A549 (cell line): ENCODE results near the gene MAML3. TPM values are rescaled to one million over a fixed set of nuclear protein-coding genes. Genes with fewer than 3 reads are reported as not detected.

Experiments
- ATAC-seq, 2 experiments: fragments of 200-7000 bp in 1 of 2; fragments of >200 bp in 1 of 2; cut with Nextera tagmentation in 1 of 2; cut with Tn5 transposase in 1 of 2; 3 replicates each; pipeline versions ENCODE4 v1.8.0 to v1.9.1; 2018 to 2020; ENCODE audit warnings: mild to moderate bottlenecking in 1 of 2, moderate library complexity in 1 of 2
- CTCF ChIA-PET: fragments of 300-600 bp; sonication (Branson Sonifier 250); formaldehyde crosslinking; extraction: SDS; loops from one replicate; lab custom pipeline; 2021; ENCODE audit warnings: antibody characterized with exemption, inconsistent platforms; lab: Yijun Ruan, JAX
- POLR2A ChIA-PET: fragments of 350-600 bp; formaldehyde crosslinking; extraction: SDS; loops from one replicate; lab custom pipeline; 2021; ENCODE audit warnings: antibody characterized with exemption, inconsistent platforms; lab: Yijun Ruan, JAX
- DNase-seq, 2 experiments: peaks; one replicate each; pipeline versions ENCODE4 v3.0.0 to v3.0.0-alpha.2; 2011 to 2016; ENCODE audit warnings: low read depth in 1 of 2, low spot score in 1 of 2
- FAIRE-seq: peaks from 2 replicates; lab custom pipeline; 2011; peaks lifted over from hg19 to GRCh38; lab: Jason Lieb, UNC
- H3K27ac ChIP-seq, 2 experiments: fragments of >200 bp; sonication (Bioruptor Twin); formaldehyde crosslinking; 3 replicates each; pipeline ENCODE4 v1.5.1; 2016 to 2017
- H3K4me1 ChIP-seq: fragments of >200 bp; sonication (Bioruptor Twin); formaldehyde crosslinking; 3 replicates; pipeline ENCODE4 v1.6.1; 2016
- H3K4me2 ChIP-seq: fragments of >200 bp; sonication (Bioruptor Twin); formaldehyde crosslinking; 3 replicates; pipeline ENCODE4 v1.6.1; 2016
- H3K4me3 ChIP-seq: fragments of >200 bp; sonication (Bioruptor Twin); formaldehyde crosslinking; 3 replicates; pipeline ENCODE4 v1.5.1; 2016
- H3K9me3 ChIP-seq: fragments of >200 bp; sonication (Bioruptor Twin); formaldehyde crosslinking; 3 replicates; pipeline ENCODE4 v1.6.1; 2016
- ATOH8 ChIP-seq: fragments of 250-450 bp; sonication (Bioruptor Pico); IDR thresholded peaks from 2 replicates; pipeline ENCODE4 v1.5.0; 2020; ENCODE audit warnings: low read depth, mild to moderate bottlenecking, moderate library complexity
- BHLHE40 ChIP-seq: IDR thresholded peaks from 2 replicates; pipeline ENCODE4 v1.6.1; 2012; ENCODE audit warnings: low read depth, low read length, inconsistent platforms
- CEBPB ChIP-seq, 2 experiments: fragments of >200 bp in 1 of 2; sonication (Bioruptor Twin) in 1 of 2; formaldehyde crosslinking in 1 of 2; IDR thresholded peaks; 2 replicates each; pipeline ENCODE4 v1.6.1; 2012 to 2016
- EP300 ChIP-seq, 2 experiments: fragments of >200 bp; sonication (Bioruptor Twin); formaldehyde crosslinking; IDR thresholded peaks; 2 replicates in 1 of 2; 3 replicates in 1 of 2; pipeline ENCODE4 v1.6.1; 2016 to 2017
- FOSL2 ChIP-seq, 2 experiments: fragments of 450-650 bp in 1 of 2; fragments of >200 bp in 1 of 2; sonication (Bioruptor Twin) in 1 of 2; formaldehyde crosslinking; IDR thresholded peaks; 2 replicates each; pipeline versions ENCODE4 v1.5.0 to v1.6.1; 2016 to 2020; ENCODE audit warnings: mild to moderate bottlenecking in 1 of 2, moderate library complexity in 1 of 2
- FOXS1 ChIP-seq: fragments of 250-450 bp; sonication (Bioruptor Pico); IDR thresholded peaks from 2 replicates; pipeline ENCODE4 v1.5.0; 2020; ENCODE audit warnings: mild to moderate bottlenecking, moderate library complexity
- GATA3 ChIP-seq: IDR thresholded peaks from 2 replicates; pipeline ENCODE4 v1.6.1; 2012; ENCODE audit warnings: borderline replicate concordance
- HDAC2 ChIP-seq: fragments of 200-600 bp; sonication (generic); IDR thresholded peaks from 2 replicates; pipeline ENCODE4 v1.6.1; 2016
- HOXA7 ChIP-seq: fragments of 250-450 bp; sonication (Bioruptor Pico); IDR thresholded peaks from 2 replicates; pipeline ENCODE4 v1.5.0; 2020; ENCODE audit warnings: mild to moderate bottlenecking, moderate library complexity
- HOXB13 ChIP-seq: fragments of 250-450 bp; sonication (Bioruptor Pico); IDR thresholded peaks from 2 replicates; pipeline ENCODE4 v1.5.0; 2020; ENCODE audit warnings: low read depth, mild to moderate bottlenecking, moderate library complexity
- HOXB5 ChIP-seq: fragments of 250-450 bp; sonication (Bioruptor Pico); IDR thresholded peaks from 2 replicates; pipeline ENCODE4 v1.5.0; 2020; ENCODE audit warnings: mild to moderate bottlenecking, moderate library complexity
- JUNB ChIP-seq: fragments of >200 bp; sonication (Bioruptor Twin); formaldehyde crosslinking; IDR thresholded peaks from 2 replicates; pipeline ENCODE4 v1.6.1; 2016
- KDM5A ChIP-seq: fragments of 200-600 bp; sonication (generic); IDR thresholded peaks from 2 replicates; pipeline ENCODE4 v1.6.1; 2016; ENCODE audit warnings: antibody characterized with exemption, mild to moderate bottlenecking
- NFE2L2 ChIP-seq: fragments of 150-350 bp; conservative IDR thresholded peaks from 2 replicates; pipeline ENCODE4 v1.6.1; 2014; ENCODE audit warnings: low read length
- NPAS2 ChIP-seq: fragments of 250-450 bp; sonication (Bioruptor Pico); IDR thresholded peaks from 2 replicates; pipeline ENCODE4 v1.8.0; 2022; ENCODE audit warnings: mild to moderate bottlenecking, moderate library complexity, borderline replicate concordance
- NR3C1 ChIP-seq: fragments of >200 bp; sonication (Bioruptor Twin); formaldehyde crosslinking; IDR thresholded peaks from 3 replicates; pipeline ENCODE4 v1.6.1; 2017
- POLR2A ChIP-seq: IDR thresholded peaks from 2 replicates; pipeline ENCODE4 v1.6.1; 2012; ENCODE audit warnings: mild to moderate bottlenecking, low read length
- RARB ChIP-seq: fragments of 250-450 bp; sonication (Bioruptor Pico); IDR thresholded peaks from 2 replicates; pipeline ENCODE4 v1.8.0; 2021; ENCODE audit warnings: mild to moderate bottlenecking, moderate library complexity
- RCOR1 ChIP-seq: fragments of 150-350 bp; IDR thresholded peaks from 2 replicates; pipeline ENCODE4 v1.6.1; 2014; ENCODE audit warnings: antibody characterized with exemption, low read length, low read depth
- RNF2 ChIP-seq: fragments of 200-600 bp; sonication (generic); IDR thresholded peaks from 2 replicates; pipeline ENCODE4 v1.6.1; 2016; ENCODE audit warnings: low read depth, mild to moderate bottlenecking, antibody characterized with exemption, moderate library complexity, borderline replicate concordance
- SREBF2 ChIP-seq: fragments of 450-650 bp; IDR thresholded peaks from 2 replicates; pipeline ENCODE4 v1.6.1; 2014; ENCODE audit warnings: mild to moderate bottlenecking, moderate library complexity
- USF2 ChIP-seq: fragments of 450-650 bp; IDR thresholded peaks from 2 replicates; pipeline ENCODE4 v1.6.1; 2014; ENCODE audit warnings: antibody characterized with exemption
- ZFP36 ChIP-seq: fragments of 450-650 bp; IDR thresholded peaks from 2 replicates; pipeline ENCODE4 v1.6.1; 2014; ENCODE audit warnings: borderline replicate concordance; ENCODE audit not compliant: partially characterized antibody
- ZNF302 ChIP-seq: fragments of 250-450 bp; sonication (Bioruptor Pico); IDR thresholded peaks from 2 replicates; pipeline ENCODE4 v1.9.0; 2021; ENCODE audit warnings: inconsistent platforms, mild to moderate bottlenecking, moderate library complexity
- WGBS: methylation state at CpG from one replicate; pipeline ENCODE4 v1.1.6; 2017; ENCODE audit errors: missing lambda C conversion rate; 5-methylcytosine and 5-hydroxymethylcytosine counted together
- polyA plus RNA-seq, 4 experiments: library from polyadenylated mRNA; depleted of rRNA in 3 of 4; stranded (reverse); fragments of >200 nt; fragmentation: RNase III in 1 of 4; extraction: RNeasy Plus Mini Kit Qiagen cat#74134 plus additional on column Dnase treatment in 1 of 4; gene quantifications; 2 replicates in 3 of 4; 3 replicates in 1 of 4; pipeline ENCODE4 v1.2.3, GENCODE V29; 2011 to 2017
- TF ChIP-seq, protein P1 (sequence below): IDR thresholded peaks from 2 replicates; pipeline ENCODE4 v1.6.1; 2012; ENCODE audit warnings: low read depth, borderline replicate concordance
- TF ChIP-seq, protein P2 (sequence below): fragments of >200 bp; sonication (Bioruptor Twin); formaldehyde crosslinking; IDR thresholded peaks from 2 replicates; pipeline ENCODE4 v1.6.1; 2016
- TF ChIP-seq, protein P3 (sequence below): IDR thresholded peaks from 2 replicates; pipeline ENCODE4 v1.6.1; 2012

The MAML3 gene
- polyA plus RNA-seq, 2 of the 4 experiments (the other 2 are of a cell fraction), result 9.0 to 22.2 TPM

DNA sequence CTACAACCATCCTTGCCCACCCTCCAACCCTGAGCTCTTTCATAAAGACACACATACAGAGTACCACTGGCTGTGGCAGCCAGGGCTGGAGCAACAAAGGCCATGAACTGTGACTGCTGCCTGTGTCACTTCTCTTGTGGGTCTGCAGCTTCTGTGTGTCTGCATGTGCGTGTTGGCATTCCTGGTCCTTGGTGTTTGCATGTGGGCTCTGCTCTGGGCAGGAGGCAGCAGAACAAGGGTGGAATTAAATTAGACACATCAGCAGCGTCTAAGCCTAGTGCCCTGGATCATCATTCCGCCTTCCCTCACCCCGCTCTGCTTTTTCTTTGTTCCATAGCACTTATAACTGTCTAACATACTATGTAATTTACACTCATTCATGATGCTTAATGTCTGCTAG, 330.6 kb downstream of the MAML3 start:
- CTCF ChIA-PET, result interaction anchor here (1.5 kb wide), 1 partner anchor 14 kb away, joined by 4 read pairs; no protein-coding TSS in a partner anchor
- no peak overlapping the region for H3K4me2 ChIP-seq

GRCh38 chr4:139822391-139822790, 331.6 kb downstream of the MAML3 start:
- Histone ChIP-seq H3K9me3 (no peaks in the 10 kb centered on the region), H3K27ac (no peak overlapping the region), H3K4me3 (no peak overlapping the region), H3K4me1 (no peaks in the 10 kb centered on the region), H3K4me2 (no peak overlapping the region)
- FAIRE-seq, result no peak
- no peak for DNase-seq
- ATAC-seq, result no peak
- WGBS, result 83% methylated on average over 4 of the region's 4 CpGs
- TF ChIP-seq POLR2A (no peak), BHLHE40 (no peak), SREBF2 (no peak), NFE2L2 (no peak), NR3C1 (no peak), ZNF302 (CRISPR knock-in tag) (no peak), RCOR1 (no peak), GATA3 (no peak), FOSL2 (IDR thresholded peaks at IDR 0.05) (no peak), FOSL2 (CRISPR knock-in tag; IDR thresholded peaks at IDR 0.05) (no peak)
- TF ChIP-seq, protein P1, sequence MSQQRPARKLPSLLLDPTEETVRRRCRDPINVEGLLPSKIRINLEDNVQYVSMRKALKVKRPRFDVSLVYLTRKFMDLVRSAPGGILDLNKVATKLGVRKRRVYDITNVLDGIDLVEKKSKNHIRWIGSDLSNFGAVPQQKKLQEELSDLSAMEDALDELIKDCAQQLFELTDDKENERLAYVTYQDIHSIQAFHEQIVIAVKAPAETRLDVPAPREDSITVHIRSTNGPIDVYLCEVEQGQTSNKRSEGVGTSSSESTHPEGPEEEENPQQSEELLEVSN, result no peak
- ChIA-PET POLR2A (no interaction called here), CTCF (no interaction called here)

More for the DNA sequence above, 330.6 kb downstream of the MAML3 start:
- POLR2A ChIA-PET, result no interaction called here
- Histone ChIP-seq H3K27ac (no peak overlapping the region), H3K4me1 (no peaks in the 10 kb centered on the region), H3K4me3 (no peak overlapping the region), H3K9me3 (no peaks in the 10 kb centered on the region)
- no peak for FAIRE-seq
- no peak for DNase-seq
- TF ChIP-seq, protein P2, sequence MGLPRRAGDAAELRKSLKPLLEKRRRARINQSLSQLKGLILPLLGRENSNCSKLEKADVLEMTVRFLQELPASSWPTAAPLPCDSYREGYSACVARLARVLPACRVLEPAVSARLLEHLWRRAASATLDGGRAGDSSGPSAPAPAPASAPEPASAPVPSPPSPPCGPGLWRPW, result no peak
- TF ChIP-seq, all 56 proteins: peak for 0
- no peak for ATAC-seq
- 98% methylated on average over 4 of the region's 4 CpGs for WGBS

DNA sequence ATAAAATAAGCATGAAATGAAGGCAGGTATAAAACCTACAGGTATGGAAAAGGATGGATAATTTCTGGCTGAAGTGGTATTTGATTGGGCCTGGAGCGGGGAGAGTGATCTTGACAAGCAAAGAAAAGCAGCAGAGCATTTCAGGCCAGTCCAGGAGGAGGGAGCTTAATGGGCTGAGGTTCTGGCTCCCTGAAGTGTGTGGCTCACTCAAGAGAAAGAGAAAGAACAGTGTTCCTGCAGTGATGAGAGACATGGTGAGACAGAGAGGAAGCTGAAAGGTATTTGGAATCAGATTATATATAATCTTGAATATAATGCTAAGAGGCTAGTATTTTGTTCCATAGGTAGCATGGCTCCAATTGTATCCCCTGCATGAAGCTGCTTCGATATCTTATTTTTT, 334.9 kb downstream of the MAML3 start:
- H3K4me1 ChIP-seq, result peaks cover 22% of the 10 kb centered on the region
- no peak overlapping the region for H3K4me3 ChIP-seq
- no peaks in the 10 kb centered on the region for H3K9me3 ChIP-seq
- no peak overlapping the region for H3K4me2 ChIP-seq
- FAIRE-seq, result no peak
- TF ChIP-seq CEBPB (IDR thresholded peaks at IDR 0.05) (no peak), HOXB13 (CRISPR knock-in tag) (no peak), RCOR1 (no peak), JUNB (no peak), HOXB5 (CRISPR knock-in tag) (no peak), USF2 (no peak), HDAC2 (no peak), RARB (CRISPR knock-in tag) (no peak), KDM5A (no peak), HOXA7 (no peak), FOXS1 (no peak), RNF2 (no peak), ATOH8 (CRISPR knock-in tag) (no peak), NPAS2 (CRISPR knock-in tag) (no peak), EP300 (IDR thresholded peaks at IDR 0.05) (no peak), ZFP36 (no peak)
- TF ChIP-seq, protein P3, sequence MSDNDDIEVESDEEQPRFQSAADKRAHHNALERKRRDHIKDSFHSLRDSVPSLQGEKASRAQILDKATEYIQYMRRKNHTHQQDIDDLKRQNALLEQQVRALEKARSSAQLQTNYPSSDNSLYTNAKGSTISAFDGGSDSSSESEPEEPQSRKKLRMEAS, result no peak
- TF ChIP-seq, protein P2, result no peak
- ChIA-PET POLR2A (no interaction called here), CTCF (no interaction called here)
- 95% methylated on average over 2 of the region's 2 CpGs for WGBS
- H3K27ac ChIP-seq, result no peak overlapping the region
- no peak for DNase-seq
- no peak for ATAC-seq
